Osteoblast (primary cell): ENCODE measurements around the gene VWA1. TPM values are rescaled to one million over a fixed set of nuclear protein-coding genes. Genes with fewer than 3 reads are reported as not detected.

ENCODE experiments used
- DNase-seq: peaks from one replicate; pipeline ENCODE4 v3.0.0; 2011; ENCODE audit warnings: low spot score, mixed read lengths; ENCODE audit not compliant: insufficient read length; ENCODE audit errors: missing footprints
- H2AFZ ChIP-seq: 2 replicates; pipeline ENCODE4 v1.6.0; 2011; ENCODE audit warnings: mild to moderate bottlenecking, low read length
- H3K27ac ChIP-seq: 2 replicates; pipeline ENCODE4 v1.5.1; 2011; ENCODE audit warnings: mild to moderate bottlenecking, low read depth, low read length, moderate library complexity
- H3K27me3 ChIP-seq: 2 replicates; pipeline ENCODE4 v1.6.0; 2012; ENCODE audit warnings: mild to moderate bottlenecking, control low read depth, inconsistent platforms, low read length, moderate library complexity; ENCODE audit not compliant: insufficient read depth
- H3K36me3 ChIP-seq: 2 replicates; pipeline ENCODE4 v1.5.1; 2011; ENCODE audit warnings: mild to moderate bottlenecking, low read length, control low read depth, moderate library complexity; ENCODE audit not compliant: insufficient read depth
- H3K4me1 ChIP-seq: 2 replicates; pipeline ENCODE4 v1.5.1; 2011; ENCODE audit warnings: mild to moderate bottlenecking, low read length, control low read depth, moderate library complexity; ENCODE audit not compliant: insufficient read depth
- H3K4me2 ChIP-seq: 2 replicates; pipeline ENCODE4 v1.6.0; 2011; ENCODE audit warnings: mild to moderate bottlenecking, low read length; ENCODE audit not compliant: insufficient read depth
- H3K4me3 ChIP-seq: fragments of 200-600 bp; sonication (generic); 3 replicates; pipeline ENCODE4 v1.5.1; 2012; ENCODE audit warnings: mild to moderate bottlenecking, low read length, inconsistent platforms; ENCODE audit not compliant: insufficient read depth
- H3K79me2 ChIP-seq: 2 replicates; pipeline ENCODE4 v1.6.0; 2012; ENCODE audit warnings: mild to moderate bottlenecking, low read length, control low read depth, inconsistent platforms; ENCODE audit not compliant: insufficient read depth
- H3K9me3 ChIP-seq: 2 replicates; pipeline ENCODE4 v1.5.1; 2011; ENCODE audit warnings: low read depth, low read length, control low read depth
- H4K20me1 ChIP-seq: 2 replicates; pipeline ENCODE4 v1.6.0; 2012; ENCODE audit warnings: mild to moderate bottlenecking, low read length, control low read depth; ENCODE audit not compliant: insufficient read depth
- CTCF ChIP-seq: IDR thresholded peaks from 2 replicates; pipeline ENCODE4 v1.5.1; 2011; ENCODE audit warnings: mild to moderate bottlenecking, low read depth, low read length, moderate library complexity; ENCODE audit errors: extremely low read depth
- total RNA-seq: library from RNA; depleted of rRNA; stranded (reverse); fragments of >200 nt; gene quantifications from 2 replicates; pipeline ENCODE4 v1.2.3, GENCODE V29; 2012

Gene VWA1
- total RNA-seq, 1 donor, result 4.3 TPM

- H2AFZ ChIP-seq, result no peak overlapping the region
- no peak overlapping the region for H3K4me2 ChIP-seq
- H4K20me1 ChIP-seq, result no peaks in the 10 kb centered on the region
- no peaks in the 10 kb centered on the region for H3K9me3 ChIP-seq
- DNase-seq, result peak; percentile 87
- no peaks in the 10 kb centered on the region for H3K79me2 ChIP-seq
- H3K4me1 ChIP-seq, result peaks cover 5% of the 10 kb centered on the region
- no peaks in the 10 kb centered on the region for H3K36me3 ChIP-seq
- H3K27ac ChIP-seq, result no peak overlapping the region
- no peak overlapping the region for H3K4me3 ChIP-seq
- peaks cover 11% of the 10 kb centered on the region for H3K27me3 ChIP-seq
- no peak for TF ChIP-seq CTCF
Observed at GRCh38 chr1:1439546-1440261, 4.2 kb downstream of the VWA1 start.

DNA sequence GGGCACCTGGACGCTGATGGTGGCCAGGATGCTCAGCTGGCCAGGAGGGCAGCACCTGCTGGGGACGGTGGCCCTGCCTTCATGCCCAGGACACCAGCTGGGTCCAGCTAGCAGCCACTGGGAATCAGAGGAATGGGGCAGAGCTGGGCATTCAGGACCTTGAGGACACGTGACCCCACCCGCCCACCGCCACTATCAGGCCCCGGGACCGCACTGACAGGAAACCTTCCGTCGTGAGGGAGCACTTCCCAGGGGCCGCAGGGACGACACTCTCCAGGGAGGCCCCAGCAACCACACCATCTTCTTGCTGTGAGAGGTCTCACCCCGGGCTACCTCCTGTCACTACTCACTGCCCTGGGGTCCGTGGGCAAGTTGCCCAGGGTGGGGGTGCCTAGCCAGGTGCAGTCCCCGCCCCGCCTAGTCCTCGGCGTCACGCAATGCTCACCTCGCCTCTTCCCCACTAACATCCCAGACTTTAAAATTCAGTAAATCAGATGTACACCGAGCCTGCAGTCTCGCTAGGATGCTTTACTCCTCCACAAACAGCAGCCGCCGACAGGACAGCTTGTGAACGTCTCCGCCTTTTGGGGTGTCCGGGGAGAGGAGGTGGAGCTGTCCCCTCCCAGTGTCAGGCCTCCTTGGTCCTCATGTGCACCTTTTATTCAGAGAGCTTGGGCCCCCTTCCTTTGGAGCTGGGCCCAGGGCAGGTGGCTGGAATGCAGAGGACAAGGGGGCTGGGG lies 4.9 kb downstream of the VWA1 start:
- H3K4me3 ChIP-seq, result no peak overlapping the region
- no peak for TF ChIP-seq CTCF
- no peak overlapping the region for H3K27ac ChIP-seq
- peaks cover 7% of the 10 kb centered on the region for H3K27me3 ChIP-seq
- no peaks in the 10 kb centered on the region for H3K36me3 ChIP-seq
- H3K9me3 ChIP-seq, result no peaks in the 10 kb centered on the region
- peak overlapping the region; percentile 55 for H3K4me2 ChIP-seq
- H4K20me1 ChIP-seq, result no peaks in the 10 kb centered on the region
- H2AFZ ChIP-seq, result peak overlapping the region; percentile 27
- peaks cover 5% of the 10 kb centered on the region for H3K4me1 ChIP-seq
- H3K79me2 ChIP-seq, result no peaks in the 10 kb centered on the region
- DNase-seq, result peak; percentile 88

DNA sequence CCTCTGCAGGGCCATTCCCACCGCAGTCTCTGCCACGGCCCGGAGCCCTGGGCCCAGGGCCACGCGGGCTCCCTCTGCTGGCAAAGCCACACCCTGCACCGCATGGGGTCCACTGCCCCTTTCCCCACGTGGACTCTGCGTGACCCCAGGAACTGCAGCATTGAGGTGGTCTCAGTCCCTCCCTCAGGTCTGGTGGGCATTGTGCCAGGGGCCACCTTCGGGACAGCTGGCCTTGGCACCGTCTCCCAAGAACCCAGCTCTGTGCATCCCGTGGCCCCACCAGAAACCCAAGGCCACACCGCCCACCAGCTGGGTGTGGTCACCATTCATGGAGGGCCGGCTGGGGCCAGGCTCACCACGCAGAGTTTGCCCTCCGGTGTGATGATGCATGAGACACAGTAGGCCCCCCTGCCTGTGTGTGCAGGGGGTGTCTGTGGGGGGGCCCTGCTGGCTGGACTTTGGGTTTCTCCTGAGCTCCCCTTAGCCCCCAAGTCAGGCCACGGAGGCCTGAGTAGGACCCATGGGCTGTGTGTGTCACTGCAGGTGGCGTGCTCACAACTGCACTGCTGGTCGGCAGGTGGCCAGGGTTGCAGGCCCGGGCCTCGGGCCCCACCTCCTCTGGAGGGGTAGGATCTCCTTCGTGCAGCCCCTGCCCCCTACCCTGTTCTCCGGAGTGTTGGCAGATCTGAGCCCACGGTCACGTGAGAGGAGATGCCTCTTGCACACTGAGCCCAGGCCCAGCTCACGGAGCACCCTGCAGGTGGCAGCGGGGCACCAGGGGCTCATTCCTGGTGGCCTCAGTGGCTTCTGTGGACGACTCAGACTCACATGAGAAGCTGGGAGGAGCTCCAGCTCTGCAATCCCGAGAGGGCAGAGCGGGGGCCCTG lies 5.8 kb downstream of the VWA1 start:
- no peaks in the 10 kb centered on the region for H3K9me3 ChIP-seq
- H2AFZ ChIP-seq, result peak overlapping the region; percentile 62
- H3K27me3 ChIP-seq, result peaks cover 3% of the 10 kb centered on the region
- peak overlapping the region; percentile 55 for H3K4me2 ChIP-seq
- H3K4me3 ChIP-seq, result no peak overlapping the region
- no peak overlapping the region for H3K27ac ChIP-seq
- DNase-seq, result peak; percentile 100
- H4K20me1 ChIP-seq, result no peaks in the 10 kb centered on the region
- peaks cover 5% of the 10 kb centered on the region for H3K4me1 ChIP-seq
- TF ChIP-seq CTCF, result peak; percentile 81
- no peaks in the 10 kb centered on the region for H3K79me2 ChIP-seq
- H3K36me3 ChIP-seq, result no peaks in the 10 kb centered on the region
